Stomach (tissue), 9 donors: ENCODE measurements around the gene COLEC12. TPM values are rescaled to one million over a fixed set of nuclear protein-coding genes. Genes with fewer than 3 reads are reported as not detected.

Experiments
- DNase-seq, 2 donors: peaks; one replicate each; pipeline versions ENCODE4 v3.0.0 to v3.0.0-alpha.2; 2013 to 2019
- H3K27ac ChIP-seq, 5 donors: fragments of 200-600 bp in 4 of 5; sonication (generic) in 4 of 5; one replicate each; pipeline ENCODE4 v1.5.1; 2013 to 2019; ENCODE audit warnings: mild to moderate bottlenecking in 1 of 5, moderate library complexity in 1 of 5
- H3K27me3 ChIP-seq, 3 donors: fragments of 200-600 bp; sonication (generic); one replicate each; pipeline ENCODE4 v1.5.1; 2017 to 2019; ENCODE audit warnings: mixed run types in 1 of 3
- H3K36me3 ChIP-seq, 4 donors: fragments of 200-600 bp; sonication (generic); 1 replicate in 3 of 4; 2 replicates in 1 of 4; pipeline ENCODE4 v1.5.1; 2016 to 2019
- H3K4me1 ChIP-seq, 4 donors: fragments of 200-600 bp; sonication (generic); one replicate each; pipeline ENCODE4 v1.5.1; 2016 to 2019
- H3K4me3 ChIP-seq, 4 donors: fragments of 200-600 bp; sonication (generic) in 3 of 4; one replicate each; pipeline ENCODE4 v1.5.1; 2016 to 2019; ENCODE audit warnings: mild to moderate bottlenecking in 1 of 4
- H3K9me3 ChIP-seq, 4 donors: fragments of 200-600 bp; sonication (generic); one replicate each; pipeline ENCODE4 v1.5.1; 2016 to 2019
- CTCF ChIP-seq, 7 experiments: fragments of 450-650 bp in 4 of 7; fragments of 200-600 bp in 3 of 7; sonication (generic) in 3 of 7; IDR thresholded peaks; one replicate each; pipeline ENCODE4 v1.5.1; 2016 to 2019; ENCODE audit warnings: antibody characterized with exemption in 7 of 7, control low read depth in 2 of 7, mild to moderate bottlenecking in 1 of 7
- EP300 ChIP-seq: sonication (generic); formaldehyde crosslinking; IDR thresholded peaks from one replicate; pipeline ENCODE4 v1.6.1; 2017; ENCODE audit warnings: antibody characterized with exemption
- POLR2A ChIP-seq, 4 donors: fragments of 450-650 bp; IDR thresholded peaks; one replicate each; pipeline ENCODE4 v1.6.1; 2016; ENCODE audit warnings: antibody characterized with exemption in 4 of 4, control low read depth in 2 of 4, mild to moderate bottlenecking in 1 of 4, moderate library complexity in 1 of 4
- POLR2AphosphoS5 ChIP-seq, 3 donors: sonication (generic); formaldehyde crosslinking; IDR thresholded peaks; one replicate each; pipeline ENCODE4 v1.6.1; 2016; ENCODE audit warnings: antibody characterized with exemption in 3 of 3
- WGBS, 5 donors: extraction: QIAGEN DNeasy Blood & Tissue Kit in 3 of 5; methylation state at CpG; one replicate each; pipeline versions ENCODE4 v1.1.5 to v1.1.7; 2013 to 2018; 5-methylcytosine and 5-hydroxymethylcytosine counted together
- intact Hi-C: fragments of 100-400 bp; cut with DNase I; formaldehyde crosslinking; loops from one replicate; pipeline ENCODE4 v1.15.1; 2023; ENCODE audit warnings: low total_unique reads
- polyA plus RNA-seq, 3 donors: library from polyadenylated mRNA; stranded (reverse); fragments of 200-250 nt; gene quantifications; one replicate each; pipeline ENCODE4 v1.2.3, GENCODE V29; 2013
- total RNA-seq, 5 donors: library from RNA; depleted of rRNA; stranded (reverse); fragments of >200 nt; gene quantifications; one replicate each; pipeline versions ENCODE4 v1.1.0 to v1.2.3, GENCODE V29; 2014 to 2016
- donor health status: healthy with polysubstance abuse.
- donor health status: Bipolar disorder and iron deficiency.
- donor health status: healthy.

The COLEC12 gene
- total and polyA plus RNA-seq, 8 donors, result 1.7 to 37.5 (median 5.6) TPM

- WGBS, 5 donors, result 78 to 94% (median 88%) methylated on average over 6 of the region's 6 CpGs
- TF ChIP-seq CTCF (IDR thresholded peaks at IDR 0.05) (no peak), EP300 (no peak)
- Histone ChIP-seq H3K36me3 (no peaks in the 10 kb centered on the region), H3K27ac (no peak overlapping the region), H3K4me3 (no peak overlapping the region), H3K27me3 (no peaks in the 10 kb centered on the region), H3K4me1 (peaks cover 0 to 11% (median 3%) of the 10 kb centered on the region in 4 donors), H3K9me3 (no peaks in the 10 kb centered on the region)
- no peak for DNase-seq
- intact Hi-C loops, result no loop called here
These were observed 113.5 kb downstream of the COLEC12 start for GRCh38 chr18:386994-387393.

- TF ChIP-seq CTCF (IDR thresholded peaks at IDR 0.05) (no peak), POLR2A (IDR thresholded peaks at IDR 0.05) (no peak), EP300 (no peak), POLR2AphosphoS5 (IDR thresholded peaks at IDR 0.05) (no peak)
- 44 to 90% (median 83%) methylated on average over 2 of the region's 2 CpGs for WGBS, 5 donors
- no peak overlapping the region for H3K27ac ChIP-seq
- no peak overlapping the region for H3K4me3 ChIP-seq
- intact Hi-C loops, result no loop called here
- H3K27me3 ChIP-seq, result no peaks in the 10 kb centered on the region
- peaks cover 0 to 9% (median 3%) of the 10 kb centered on the region in 4 donors for H3K4me1 ChIP-seq
- H3K9me3 ChIP-seq, result no peaks in the 10 kb centered on the region
- no peaks in the 10 kb centered on the region for H3K36me3 ChIP-seq
- DNase-seq, result no peak
These were observed 115.6 kb downstream of the COLEC12 start for GRCh38 chr18:384897-385296.

DNA sequence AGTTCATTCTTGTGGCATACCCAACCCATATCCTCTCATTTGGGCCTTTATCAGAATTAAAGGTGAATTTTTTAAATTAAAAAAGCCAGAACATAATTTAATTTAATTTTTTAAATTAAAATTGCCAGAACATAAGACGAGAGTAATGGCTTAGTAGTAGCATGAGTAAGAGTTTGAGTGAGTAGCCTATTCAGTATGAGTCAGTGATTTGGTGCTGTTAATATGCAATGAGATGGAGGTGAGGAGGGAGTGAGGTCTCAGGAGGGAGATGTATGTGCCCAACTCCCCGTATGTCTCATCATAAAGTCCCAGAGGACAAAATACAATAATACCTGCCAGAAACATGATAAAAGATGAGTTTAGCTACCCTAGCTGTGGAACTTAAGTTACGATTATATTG is 117.4 kb downstream of the COLEC12 start:
- 88 to 95% (median 89%) methylated on average over 3 of the region's 3 CpGs for WGBS, 5 donors

DNA sequence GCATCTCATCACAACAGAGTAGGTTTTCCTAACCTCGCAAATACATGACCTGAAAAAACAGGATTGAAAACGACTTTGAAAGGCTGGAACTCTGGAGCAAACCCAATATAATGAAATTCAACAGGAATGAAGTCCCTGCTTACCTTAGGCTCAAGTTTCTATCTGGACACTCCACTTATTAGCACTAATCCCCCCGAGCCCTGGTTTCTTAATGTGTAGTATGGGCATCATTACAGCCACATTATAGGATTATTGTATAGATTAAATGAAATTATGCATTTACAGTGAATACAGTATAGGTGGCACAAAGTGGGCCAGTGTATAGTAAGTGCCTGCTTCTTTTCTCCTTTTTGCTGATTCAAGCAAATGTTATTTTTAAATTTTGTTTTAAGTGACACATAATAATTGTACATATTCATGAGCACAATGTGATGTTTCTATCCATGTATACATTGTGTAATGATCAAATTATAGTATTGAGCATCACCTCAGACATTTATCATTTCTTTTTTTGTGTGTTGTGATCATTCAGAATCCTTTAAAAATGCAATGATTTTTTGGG is 118.0 kb downstream of the COLEC12 start:
- intact Hi-C loops, result no loop called here
- Histone ChIP-seq H3K4me3 (no peak overlapping the region), H3K36me3 (no peaks in the 10 kb centered on the region), H3K9me3 (no peaks in the 10 kb centered on the region), H3K27ac (no peak overlapping the region), H3K27me3 (no peaks in the 10 kb centered on the region), H3K4me1 (peaks cover 3 to 18% (median 13%) of the 10 kb centered on the region in 4 donors)
- WGBS, 5 donors, result 61 to 83% (median 75%) methylated on average over 3 of the region's 3 CpGs
- TF ChIP-seq CTCF (IDR thresholded peaks at IDR 0.05), result no peak
- DNase-seq, result no peak

More for the DNA sequence above, 117.4 kb downstream of the COLEC12 start:
- intact Hi-C loops, result no loop called here
- DNase-seq, result no peak
- Histone ChIP-seq H3K4me1 (peaks cover 0 to 12% (median 6%) of the 10 kb centered on the region in 4 donors), H3K4me3 (no peak overlapping the region), H3K9me3 (no peaks in the 10 kb centered on the region), H3K36me3 (no peaks in the 10 kb centered on the region), H3K27me3 (no peaks in the 10 kb centered on the region), H3K27ac (no peak overlapping the region)
- no peak for TF ChIP-seq EP300
- no peak for TF ChIP-seq POLR2A (IDR thresholded peaks at IDR 0.05)
- TF ChIP-seq CTCF (IDR thresholded peaks at IDR 0.05), result no peak
- TF ChIP-seq POLR2AphosphoS5 (IDR thresholded peaks at IDR 0.05), result no peak
